Activated CD8-positive, alpha-beta memory T cell treated with anti-CD3 and anti-CD28 coated beads, Interleukin-2, amount 50 U/mL, for 24 hours (primary cell): ENCODE results near the gene EPB41L5.

ENCODE experiments used
- DNase-seq: peaks from one replicate; pipeline ENCODE4 v3.0.0-alpha.2; 2020; ENCODE audit errors: extremely low read depth

Gene EPB41L5

GRCh38 chr2:120224735-120225548, 212.1 kb downstream of the EPB41L5 start:
- no peak for DNase-seq

- DNase-seq = no peak
Measured at GRCh38 chr2:120225549-120226065, 212.7 kb downstream of the EPB41L5 start.

GRCh38 chr2:120226316-120226715, 213.4 kb downstream of the EPB41L5 start:
- DNase-seq = no peak

- no peak for DNase-seq
Measured at GRCh38 chr2:120227111-120227991, 214.5 kb downstream of the EPB41L5 start.

GRCh38 chr2:120228503-120228902, 215.6 kb downstream of the EPB41L5 start:
- no peak for DNase-seq
